ENCODE results near the gene EIF1AD.

EIF1AD gene

DNA sequence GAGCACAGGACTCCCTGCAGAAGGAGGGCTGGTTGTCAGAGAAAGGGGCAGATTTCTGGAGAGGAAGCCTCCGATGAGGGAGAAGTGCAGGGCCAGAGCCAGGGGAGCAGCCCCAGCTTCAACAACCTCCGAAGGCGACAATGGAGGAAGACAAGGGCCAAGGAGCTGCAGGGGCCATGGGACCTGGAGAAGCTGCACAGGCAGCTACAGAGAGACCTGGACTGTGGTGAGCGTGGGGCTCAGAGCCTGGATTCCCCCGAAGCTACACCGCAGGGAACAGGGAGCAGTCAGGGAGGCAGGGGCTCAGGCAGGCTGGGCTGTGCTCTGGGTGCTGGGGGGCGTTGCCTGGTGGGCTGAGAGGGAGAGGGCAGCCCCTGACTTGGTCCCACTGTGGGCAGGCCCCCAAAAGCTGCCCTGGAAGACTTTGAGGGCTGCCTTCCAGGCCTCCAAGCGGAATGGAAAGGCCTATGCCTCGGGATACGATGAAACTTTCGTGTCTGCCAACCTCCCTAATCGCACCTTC is 54.3 kb downstream of the EIF1AD start:
- H3K27ac ChIP-seq = no peak overlapping the region
- TF ChIP-seq, protein P1, sequence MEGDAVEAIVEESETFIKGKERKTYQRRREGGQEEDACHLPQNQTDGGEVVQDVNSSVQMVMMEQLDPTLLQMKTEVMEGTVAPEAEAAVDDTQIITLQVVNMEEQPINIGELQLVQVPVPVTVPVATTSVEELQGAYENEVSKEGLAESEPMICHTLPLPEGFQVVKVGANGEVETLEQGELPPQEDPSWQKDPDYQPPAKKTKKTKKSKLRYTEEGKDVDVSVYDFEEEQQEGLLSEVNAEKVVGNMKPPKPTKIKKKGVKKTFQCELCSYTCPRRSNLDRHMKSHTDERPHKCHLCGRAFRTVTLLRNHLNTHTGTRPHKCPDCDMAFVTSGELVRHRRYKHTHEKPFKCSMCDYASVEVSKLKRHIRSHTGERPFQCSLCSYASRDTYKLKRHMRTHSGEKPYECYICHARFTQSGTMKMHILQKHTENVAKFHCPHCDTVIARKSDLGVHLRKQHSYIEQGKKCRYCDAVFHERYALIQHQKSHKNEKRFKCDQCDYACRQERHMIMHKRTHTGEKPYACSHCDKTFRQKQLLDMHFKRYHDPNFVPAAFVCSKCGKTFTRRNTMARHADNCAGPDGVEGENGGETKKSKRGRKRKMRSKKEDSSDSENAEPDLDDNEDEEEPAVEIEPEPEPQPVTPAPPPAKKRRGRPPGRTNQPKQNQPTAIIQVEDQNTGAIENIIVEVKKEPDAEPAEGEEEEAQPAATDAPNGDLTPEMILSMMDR (IDR thresholded peaks at IDR 0.05) = no peak
- no peak for TF ChIP-seq ZFX (IDR thresholded peaks at IDR 0.05; ENCODE audit: borderline replicate concordance)

DNA sequence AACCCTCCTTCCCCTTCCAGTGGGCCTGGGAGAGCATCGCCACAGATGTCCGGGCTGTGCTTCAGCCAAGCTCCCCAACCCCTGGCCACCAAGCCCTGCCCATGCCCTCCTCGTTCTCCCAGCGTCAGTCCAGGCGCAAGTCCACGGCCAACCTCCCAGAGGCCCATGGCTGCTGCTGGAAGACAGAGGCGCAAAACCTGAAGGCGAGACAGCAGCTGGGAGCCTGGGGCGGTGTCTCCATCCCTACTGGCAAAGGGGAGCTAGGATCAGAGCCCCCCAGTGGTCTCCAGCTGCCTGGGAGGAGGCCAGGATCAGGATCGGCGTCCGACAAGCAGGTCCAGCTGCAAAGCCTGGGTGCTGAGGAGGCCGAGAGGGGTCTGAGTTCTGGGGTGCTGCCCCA is 54.8 kb downstream of the EIF1AD start:
- TF ChIP-seq, protein P1 (IDR thresholded peaks at IDR 0.05) = no peak
- TF ChIP-seq ZFX (IDR thresholded peaks at IDR 0.05; ENCODE audit: borderline replicate concordance) = no peak
- H3K27ac ChIP-seq = no peak overlapping the region

DNA sequence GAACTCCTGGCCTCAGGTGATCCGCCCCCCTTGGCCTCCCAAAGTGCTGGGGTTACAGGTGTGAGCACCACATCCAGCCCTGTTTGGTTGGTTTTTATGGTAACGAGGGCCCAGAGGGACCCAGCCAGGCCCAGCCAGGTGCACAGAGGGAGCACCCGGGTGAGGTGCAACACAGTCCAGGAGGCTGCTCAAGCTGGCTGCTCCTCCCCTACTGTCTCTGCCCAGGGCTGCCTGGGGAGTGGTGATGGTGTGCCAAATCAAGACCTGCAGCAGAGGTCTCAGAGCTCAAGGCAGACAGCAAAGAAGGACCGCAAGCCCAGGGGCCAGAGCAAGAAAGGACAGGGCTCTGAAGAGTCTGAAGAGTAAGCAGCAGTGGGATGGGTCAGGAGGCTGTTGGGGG is 55.3 kb downstream of the EIF1AD start:
- H3K27ac ChIP-seq = no peak overlapping the region
- no peak for TF ChIP-seq ZFX (IDR thresholded peaks at IDR 0.05; ENCODE audit: borderline replicate concordance)
- TF ChIP-seq, protein P1 (IDR thresholded peaks at IDR 0.05) = no peak

All from 22Rv1 (cell line).